HuH-7 (cell line): ENCODE data around the gene CDK14.

Experiments
- DNase-seq: peaks from one replicate; pipeline ENCODE4 v3.0.0; 2011; ENCODE audit warnings: low spot score

The CDK14 gene

GRCh38 chr7:90642978-90643377, 46.9 kb downstream of the CDK14 start:
- no peak for DNase-seq

GRCh38 chr7:90645784-90646183, 49.7 kb downstream of the CDK14 start:
- no peak for DNase-seq

GRCh38 chr7:90648107-90648506, 52.0 kb downstream of the CDK14 start:
- DNase-seq: no peak

- no peak for DNase-seq
Observed at GRCh38 chr7:90648834-90649233, 52.7 kb downstream of the CDK14 start.

- no peak for DNase-seq
Observed at GRCh38 chr7:90654718-90655427, 58.8 kb downstream of the CDK14 start.

GRCh38 chr7:90655566-90655965, 59.4 kb downstream of the CDK14 start:
- no peak for DNase-seq

- DNase-seq: no peak
Observed at GRCh38 chr7:90657481-90657880, 61.4 kb downstream of the CDK14 start.

GRCh38 chr7:90660100-90660499, 64.0 kb downstream of the CDK14 start:
- no peak for DNase-seq

GRCh38 chr7:90660819-90661218, 64.7 kb downstream of the CDK14 start:
- DNase-seq: no peak

GRCh38 chr7:90661290-90662151, 65.4 kb downstream of the CDK14 start:
- no peak for DNase-seq

GRCh38 chr7:90663176-90663575, 67.1 kb downstream of the CDK14 start:
- DNase-seq: no peak

- no peak for DNase-seq
Observed at GRCh38 chr7:90666186-90666585, 70.1 kb downstream of the CDK14 start.

- no peak for DNase-seq
Observed at GRCh38 chr7:90668992-90669391, 72.9 kb downstream of the CDK14 start.

GRCh38 chr7:90669492-90669891, 73.4 kb downstream of the CDK14 start:
- DNase-seq: no peak

GRCh38 chr7:90671571-90671970, 75.5 kb downstream of the CDK14 start:
- no peak for DNase-seq

GRCh38 chr7:90672210-90672609, 76.1 kb downstream of the CDK14 start:
- DNase-seq: no peak

- DNase-seq: no peak
Observed at GRCh38 chr7:90674625-90675024, 78.5 kb downstream of the CDK14 start.

GRCh38 chr7:90675982-90676381, 79.9 kb downstream of the CDK14 start:
- DNase-seq: no peak

- DNase-seq: no peak
Observed at GRCh38 chr7:90677486-90678404, 81.6 kb downstream of the CDK14 start.

- DNase-seq: no peak
Observed at GRCh38 chr7:90678986-90679385, 82.9 kb downstream of the CDK14 start.

- DNase-seq: no peak
Observed at GRCh38 chr7:90680484-90680883, 84.4 kb downstream of the CDK14 start.

GRCh38 chr7:90681336-90682022, 85.4 kb downstream of the CDK14 start:
- DNase-seq: no peak
